Activated T-helper 17 cell treated with anti-CD3 and anti-CD28 coated beads, Interleukin-2, amount 50 U/mL, for 72 hours (primary cell): ENCODE data around the gene PERM1. TPM values are rescaled to one million over a fixed set of nuclear protein-coding genes. Genes with fewer than 3 reads are reported as not detected.

ENCODE experiments used
- ATAC-seq: fragments of 150-1000 bp; cut with Tn5 transposase; replicated peaks from 2 replicates; pipeline ENCODE4 v1.10.0; 2021; ENCODE audit warnings: mild to moderate bottlenecking, moderate library complexity
- H3K27ac Mint-ChIP-seq: one replicate; pipeline ENCODE4 v1.8.0; 2022; ENCODE audit warnings: mixed read lengths
- H3K27me3 Mint-ChIP-seq: one replicate; pipeline ENCODE4 v1.8.0; 2022; ENCODE audit warnings: mixed read lengths
- H3K36me3 Mint-ChIP-seq: one replicate; pipeline ENCODE4 v1.8.0; 2022; ENCODE audit warnings: low read depth, mild to moderate bottlenecking, mixed read lengths
- H3K4me1 Mint-ChIP-seq: one replicate; pipeline ENCODE4 v1.8.0; 2022; ENCODE audit warnings: mixed read lengths
- H3K4me3 Mint-ChIP-seq: one replicate; pipeline ENCODE4 v1.8.0; 2022; ENCODE audit warnings: mild to moderate bottlenecking, mixed read lengths
- H3K9me3 Mint-ChIP-seq: one replicate; pipeline ENCODE4 v1.8.0; 2022; ENCODE audit warnings: mixed read lengths
- total RNA-seq, 2 donors: library from RNA; stranded (reverse); gene quantifications; one replicate each; pipeline ENCODE4 v1.2.3, GENCODE V29; 2022

Gene PERM1
- total RNA-seq, 2 donors from 2014 or later = not detected

GRCh38 chr1:962381-963300, 19.3 kb downstream of the PERM1 start:
- peaks cover 15% of the 10 kb centered on the region for H3K36me3 Mint-ChIP-seq
- H3K27ac Mint-ChIP-seq = no peak overlapping the region
- H3K4me3 Mint-ChIP-seq = peak overlapping the region; percentile 42
- no peaks in the 10 kb centered on the region for H3K27me3 Mint-ChIP-seq
- ATAC-seq = no peak
- H3K9me3 Mint-ChIP-seq = no peaks in the 10 kb centered on the region
- peaks cover 3% of the 10 kb centered on the region for H3K4me1 Mint-ChIP-seq

GRCh38 chr1:961132-961669, 20.7 kb downstream of the PERM1 start:
- Mint-ChIP-seq H3K27me3 (no peaks in the 10 kb centered on the region), H3K36me3 (peaks cover 28% of the 10 kb centered on the region), H3K4me1 (peaks cover 7% of the 10 kb centered on the region), H3K27ac (no peak overlapping the region), H3K9me3 (no peaks in the 10 kb centered on the region), H3K4me3 (peak overlapping the region; percentile 42)
- ATAC-seq = no peak

- Mint-ChIP-seq H3K4me3 (peak within 1 kb of the TSS; percentile 90), H3K36me3 (peaks cover 34% of the 10 kb centered on the region), H3K9me3 (no peaks in the 10 kb centered on the region), H3K4me1 (peaks cover 7% of the 10 kb centered on the region), H3K27ac (no peak within 1 kb of the TSS), H3K27me3 (no peaks in the 10 kb centered on the region)
- ATAC-seq = peak; percentile 64
Observed at GRCh38 chr1:960363-961131, 21.3 kb downstream of the PERM1 start, which contains the start of gene KLHL17. Gene KLHL17 (plus strand): TSS chr1:960584. CDS start chr1:960694, 110 bp downstream.

- ATAC-seq = peak; percentile 29
- Mint-ChIP-seq H3K4me1 (peaks cover 13% of the 10 kb centered on the region), H3K9me3 (no peaks in the 10 kb centered on the region), H3K4me3 (peak overlapping the region; percentile 90), H3K27me3 (no peaks in the 10 kb centered on the region), H3K27ac (no peak overlapping the region), H3K36me3 (peaks cover 41% of the 10 kb centered on the region)
Observed at GRCh38 chr1:959731-960362, 22.0 kb downstream of the PERM1 start.

GRCh38 chr1:958823-959730, 22.8 kb downstream of the PERM1 start, which contains the start of gene NOC2L:
Gene NOC2L (minus strand): TSS chr1:959256. CDS start chr1:959240, 16 bp downstream.
- Mint-ChIP-seq H3K9me3 (no peaks in the 10 kb centered on the region), H3K4me3 (peak within 1 kb of the TSS; percentile 90), H3K36me3 (peaks cover 49% of the 10 kb centered on the region), H3K4me1 (peaks cover 13% of the 10 kb centered on the region), H3K27me3 (no peaks in the 10 kb centered on the region), H3K27ac (peak within 1 kb of the TSS; percentile 76)
- ATAC-seq = peak; percentile 93

- Mint-ChIP-seq H3K9me3 (no peaks in the 10 kb centered on the region), H3K4me1 (peaks cover 13% of the 10 kb centered on the region), H3K36me3 (peaks cover 63% of the 10 kb centered on the region), H3K4me3 (no peak overlapping the region), H3K27me3 (no peaks in the 10 kb centered on the region), H3K27ac (no peak overlapping the region)
- no peak for ATAC-seq
Observed at GRCh38 chr1:956636-957035, 25.3 kb downstream of the PERM1 start.

GRCh38 chr1:955474-955873, 26.4 kb downstream of the PERM1 start:
- no peaks in the 10 kb centered on the region for H3K27me3 Mint-ChIP-seq
- H3K4me3 Mint-ChIP-seq = no peak overlapping the region
- ATAC-seq = no peak
- H3K36me3 Mint-ChIP-seq = peaks cover 75% of the 10 kb centered on the region
- H3K27ac Mint-ChIP-seq = no peak overlapping the region
- H3K9me3 Mint-ChIP-seq = no peaks in the 10 kb centered on the region
- H3K4me1 Mint-ChIP-seq = peaks cover 13% of the 10 kb centered on the region

- no peaks in the 10 kb centered on the region for H3K27me3 Mint-ChIP-seq
- H3K9me3 Mint-ChIP-seq = no peaks in the 10 kb centered on the region
- no peak overlapping the region for H3K27ac Mint-ChIP-seq
- no peak for ATAC-seq
- peaks cover 80% of the 10 kb centered on the region for H3K36me3 Mint-ChIP-seq
- H3K4me3 Mint-ChIP-seq = no peak overlapping the region
- peaks cover 13% of the 10 kb centered on the region for H3K4me1 Mint-ChIP-seq
Observed at GRCh38 chr1:954927-955326, 27.0 kb downstream of the PERM1 start.

- Mint-ChIP-seq H3K4me3 (no peak overlapping the region), H3K36me3 (peaks cover 92% of the 10 kb centered on the region), H3K4me1 (peaks cover 13% of the 10 kb centered on the region), H3K27ac (no peak overlapping the region), H3K27me3 (no peaks in the 10 kb centered on the region), H3K9me3 (no peaks in the 10 kb centered on the region)
- ATAC-seq = no peak
Observed at GRCh38 chr1:953524-954320, 28.2 kb downstream of the PERM1 start.

- peaks cover 10% of the 10 kb centered on the region for H3K4me1 Mint-ChIP-seq
- no peak overlapping the region for H3K4me3 Mint-ChIP-seq
- no peaks in the 10 kb centered on the region for H3K9me3 Mint-ChIP-seq
- H3K36me3 Mint-ChIP-seq = peaks cover 94% of the 10 kb centered on the region
- ATAC-seq = no peak
- H3K27ac Mint-ChIP-seq = no peak overlapping the region
- H3K27me3 Mint-ChIP-seq = no peaks in the 10 kb centered on the region
Observed at GRCh38 chr1:952603-953002, 29.3 kb downstream of the PERM1 start.

GRCh38 chr1:952201-952600, 29.7 kb downstream of the PERM1 start:
- H3K27me3 Mint-ChIP-seq = no peaks in the 10 kb centered on the region
- H3K27ac Mint-ChIP-seq = no peak overlapping the region
- peaks cover 6% of the 10 kb centered on the region for H3K4me1 Mint-ChIP-seq
- H3K9me3 Mint-ChIP-seq = no peaks in the 10 kb centered on the region
- peaks cover 94% of the 10 kb centered on the region for H3K36me3 Mint-ChIP-seq
- ATAC-seq = no peak
- H3K4me3 Mint-ChIP-seq = no peak overlapping the region

- H3K9me3 Mint-ChIP-seq = no peaks in the 10 kb centered on the region
- H3K4me3 Mint-ChIP-seq = no peak overlapping the region
- peaks cover 6% of the 10 kb centered on the region for H3K4me1 Mint-ChIP-seq
- H3K36me3 Mint-ChIP-seq = peaks cover 95% of the 10 kb centered on the region
- no peak for ATAC-seq
- no peaks in the 10 kb centered on the region for H3K27me3 Mint-ChIP-seq
- H3K27ac Mint-ChIP-seq = no peak overlapping the region
Observed at GRCh38 chr1:951364-951763, 30.5 kb downstream of the PERM1 start.

GRCh38 chr1:950881-951280, 31.0 kb downstream of the PERM1 start:
- peaks cover 96% of the 10 kb centered on the region for H3K36me3 Mint-ChIP-seq
- no peaks in the 10 kb centered on the region for H3K27me3 Mint-ChIP-seq
- peaks cover 6% of the 10 kb centered on the region for H3K4me1 Mint-ChIP-seq
- H3K9me3 Mint-ChIP-seq = no peaks in the 10 kb centered on the region
- ATAC-seq = no peak
- no peak overlapping the region for H3K4me3 Mint-ChIP-seq
- no peak overlapping the region for H3K27ac Mint-ChIP-seq
